HepG2 (cell line): Measurements from ENCODE around the gene RB1. TPM values are rescaled to one million over a fixed set of nuclear protein-coding genes. Genes with fewer than 3 reads are reported as not detected.

Experiments used
- AKAP8 ChIP-seq: sonication (generic); formaldehyde crosslinking; IDR thresholded peaks from 2 replicates; pipeline ENCODE4 v1.5.1; 2020; ENCODE audit warnings: mild to moderate bottlenecking, missing genetic modification reagents
- ARNT2 ChIP-seq: sonication (generic); formaldehyde crosslinking; IDR thresholded peaks from 2 replicates; pipeline ENCODE4 v1.8.0; 2022; ENCODE audit warnings: mild to moderate bottlenecking, low read depth, missing genetic modification reagents, moderate library complexity
- ETV6 ChIP-seq: sonication (generic); formaldehyde crosslinking; conservative IDR thresholded peaks from 2 replicates; pipeline ENCODE4 v1.4.0; 2020; ENCODE audit warnings: missing genetic modification reagents
- FOXM1 ChIP-seq: sonication (generic); formaldehyde crosslinking; IDR thresholded peaks from 2 replicates; pipeline ENCODE4 v1.5.0; 2020; ENCODE audit warnings: missing genetic modification reagents
- KDM2A ChIP-seq: sonication (generic); formaldehyde crosslinking; IDR thresholded peaks from 2 replicates; pipeline ENCODE4 v1.4.0; 2020; ENCODE audit warnings: low read depth, missing genetic modification reagents, borderline replicate concordance
- SMYD3 ChIP-seq: sonication (generic); formaldehyde crosslinking; IDR thresholded peaks from 2 replicates; pipeline ENCODE4 v1.8.1; 2023; ENCODE audit warnings: mild to moderate bottlenecking, missing genetic modification reagents
- SNRNP70 ChIP-seq: fragments of 200-400 bp; formaldehyde crosslinking; IDR thresholded peaks from 2 replicates; pipeline ENCODE4 v1.6.1; 2017; ENCODE audit warnings: mild to moderate bottlenecking, low read depth, low read length, moderate library complexity
- TEAD2 ChIP-seq: sonication (generic); formaldehyde crosslinking; IDR thresholded peaks from 2 replicates; pipeline ENCODE4 v1.9.0; 2021; ENCODE audit warnings: missing genetic modification reagents
- TGIF2 ChIP-seq: IDR thresholded peaks from 2 replicates; pipeline ENCODE4 v1.6.1; 2016; ENCODE audit warnings: control low read depth, missing compliant biosample characterization
- ZFP36L2 ChIP-seq: sonication (generic); formaldehyde crosslinking; IDR thresholded peaks from 2 replicates; pipeline ENCODE4 v1.4.0; 2020; ENCODE audit warnings: missing genetic modification reagents
- ZFP41 ChIP-seq: sonication (generic); formaldehyde crosslinking; IDR thresholded peaks from 2 replicates; pipeline ENCODE4 v1.4.0; 2020; ENCODE audit warnings: mild to moderate bottlenecking, missing genetic modification reagents, borderline replicate concordance
- ZNF816 ChIP-seq: sonication (generic); formaldehyde crosslinking; IDR thresholded peaks from 2 replicates; pipeline ENCODE4 v1.8.0; 2022; ENCODE audit warnings: missing genetic modification reagents, mild to moderate bottlenecking, borderline replicate concordance
- polyA plus RNA-seq, 8 experiments: library from polyadenylated mRNA; depleted of rRNA in 3 of 8; stranded (reverse) in 7 of 8; unstranded in 1 of 8; fragments of >200 nt; fragmentation: Illumina TruSeq in 4 of 8; extraction: Trizol in 4 of 8; gene quantifications; 2 replicates each; pipeline versions ENCODE4 v1.2.1 to v1.2.3, GENCODE V29; 2011 to 2016; ENCODE audit warnings: low read depth in 4 of 8, missing spikeins in 1 of 8, mixed read lengths in 1 of 8; ENCODE audit not compliant: insufficient read depth in 1 of 8
- total RNA-seq, 5 experiments: library from RNA; depleted of rRNA; stranded (reverse); fragments of >200 nt; fragmentation: Illumina TruSeq; extraction: Trizol; gene quantifications; 2 replicates each; pipeline ENCODE4 v1.2.3, GENCODE V29; 2016; ENCODE audit warnings: low read depth in 1 of 5
- TF ChIP-seq, protein P1 (sequence below): sonication (generic); formaldehyde crosslinking; IDR thresholded peaks from 2 replicates; pipeline ENCODE4 v1.5.0; 2020; ENCODE audit warnings: mild to moderate bottlenecking, missing genetic modification reagents
- TF ChIP-seq, protein P2 (sequence below): sonication (generic); formaldehyde crosslinking; IDR thresholded peaks from 2 replicates; pipeline ENCODE4 v1.5.0; 2020; ENCODE audit warnings: missing genetic modification reagents, mild to moderate bottlenecking, borderline replicate concordance
- TF ChIP-seq, protein P3 (sequence below): sonication (generic); formaldehyde crosslinking; conservative IDR thresholded peaks from 2 replicates; pipeline ENCODE4 v1.4.0; 2020; ENCODE audit warnings: missing genetic modification reagents
- TF ChIP-seq, protein P4 (sequence below): sonication (generic); formaldehyde crosslinking; IDR thresholded peaks from 2 replicates; pipeline ENCODE4 v1.4.0; 2020; ENCODE audit warnings: missing genetic modification reagents

RB1 gene
- total and polyA plus RNA-seq, 2 of the 13 experiments (the other 11 are each of a cell fraction or from before 2014, with no cell fraction given), result 15.6 to 23.7 TPM

DNA sequence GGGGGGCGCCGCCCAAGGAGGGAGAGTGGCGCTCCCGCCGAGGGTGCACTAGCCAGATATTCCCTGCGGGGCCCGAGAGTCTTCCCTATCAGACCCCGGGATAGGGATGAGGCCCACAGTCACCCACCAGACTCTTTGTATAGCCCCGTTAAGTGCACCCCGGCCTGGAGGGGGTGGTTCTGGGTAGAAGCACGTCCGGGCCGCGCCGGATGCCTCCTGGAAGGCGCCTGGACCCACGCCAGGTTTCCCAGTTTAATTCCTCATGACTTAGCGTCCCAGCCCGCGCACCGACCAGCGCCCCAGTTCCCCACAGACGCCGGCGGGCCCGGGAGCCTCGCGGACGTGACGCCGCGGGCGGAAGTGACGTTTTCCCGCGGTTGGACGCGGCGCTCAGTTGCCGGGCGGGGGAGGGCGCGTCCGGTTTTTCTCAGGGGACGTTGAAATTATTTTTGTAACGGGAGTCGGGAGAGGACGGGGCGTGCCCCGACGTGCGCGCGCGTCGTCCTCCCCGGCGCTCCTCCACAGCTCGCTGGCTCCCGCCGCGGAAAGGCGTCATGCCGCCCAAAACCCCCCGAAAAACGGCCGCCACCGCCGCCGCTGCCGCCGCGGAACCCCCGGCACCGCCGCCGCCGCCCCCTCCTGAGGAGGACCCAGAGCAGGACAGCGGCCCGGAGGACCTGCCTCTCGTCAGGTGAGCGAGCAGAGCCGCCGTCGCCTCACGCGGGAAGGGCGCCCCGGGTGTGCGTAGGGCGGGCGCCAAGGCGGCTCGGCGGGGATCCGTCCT lies at the start of gene RB1 (continued):
- TF ChIP-seq, protein P1, sequence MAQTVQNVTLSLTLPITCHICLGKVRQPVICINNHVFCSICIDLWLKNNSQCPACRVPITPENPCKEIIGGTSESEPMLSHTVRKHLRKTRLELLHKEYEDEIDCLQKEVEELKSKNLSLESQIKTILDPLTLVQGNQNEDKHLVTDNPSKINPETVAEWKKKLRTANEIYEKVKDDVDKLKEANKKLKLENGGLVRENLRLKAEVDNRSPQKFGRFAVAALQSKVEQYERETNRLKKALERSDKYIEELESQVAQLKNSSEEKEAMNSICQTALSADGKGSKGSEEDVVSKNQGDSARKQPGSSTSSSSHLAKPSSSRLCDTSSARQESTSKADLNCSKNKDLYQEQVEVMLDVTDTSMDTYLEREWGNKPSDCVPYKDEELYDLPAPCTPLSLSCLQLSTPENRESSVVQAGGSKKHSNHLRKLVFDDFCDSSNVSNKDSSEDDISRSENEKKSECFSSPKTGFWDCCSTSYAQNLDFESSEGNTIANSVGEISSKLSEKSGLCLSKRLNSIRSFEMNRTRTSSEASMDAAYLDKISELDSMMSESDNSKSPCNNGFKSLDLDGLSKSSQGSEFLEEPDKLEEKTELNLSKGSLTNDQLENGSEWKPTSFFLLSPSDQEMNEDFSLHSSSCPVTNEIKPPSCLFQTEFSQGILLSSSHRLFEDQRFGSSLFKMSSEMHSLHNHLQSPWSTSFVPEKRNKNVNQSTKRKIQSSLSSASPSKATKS, result no peak
- TF ChIP-seq ZFP36L2 (no peak), ETV6 (no peak), TEAD2 (no peak), ZNF816 (CRISPR knock-in tag) (no peak; the same call in 1 of the 2 replicates), SNRNP70 (no peak), ARNT2 (CRISPR knock-in tag) (peak; percentile 20; the same call in 1 of the 2 replicates), KDM2A (CRISPR knock-in tag) (peak; percentile 78; the same call in 1 of the 2 replicates), TGIF2 (CRISPR knock-in tag) (peak; percentile 55; the same call in 1 of the 2 replicates), ZFP41 (CRISPR knock-in tag) (no peak), SMYD3 (no peak), FOXM1 (CRISPR knock-in tag) (no peak), AKAP8 (no peak)
- TF ChIP-seq, protein P2, sequence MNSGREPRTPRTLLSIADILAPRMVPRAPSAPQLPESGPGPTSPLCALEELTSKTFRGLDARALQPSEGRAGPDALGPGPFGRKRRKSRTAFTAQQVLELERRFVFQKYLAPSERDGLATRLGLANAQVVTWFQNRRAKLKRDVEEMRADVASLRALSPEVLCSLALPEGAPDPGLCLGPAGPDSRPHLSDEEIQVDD, result no peak
- TF ChIP-seq, protein P3, sequence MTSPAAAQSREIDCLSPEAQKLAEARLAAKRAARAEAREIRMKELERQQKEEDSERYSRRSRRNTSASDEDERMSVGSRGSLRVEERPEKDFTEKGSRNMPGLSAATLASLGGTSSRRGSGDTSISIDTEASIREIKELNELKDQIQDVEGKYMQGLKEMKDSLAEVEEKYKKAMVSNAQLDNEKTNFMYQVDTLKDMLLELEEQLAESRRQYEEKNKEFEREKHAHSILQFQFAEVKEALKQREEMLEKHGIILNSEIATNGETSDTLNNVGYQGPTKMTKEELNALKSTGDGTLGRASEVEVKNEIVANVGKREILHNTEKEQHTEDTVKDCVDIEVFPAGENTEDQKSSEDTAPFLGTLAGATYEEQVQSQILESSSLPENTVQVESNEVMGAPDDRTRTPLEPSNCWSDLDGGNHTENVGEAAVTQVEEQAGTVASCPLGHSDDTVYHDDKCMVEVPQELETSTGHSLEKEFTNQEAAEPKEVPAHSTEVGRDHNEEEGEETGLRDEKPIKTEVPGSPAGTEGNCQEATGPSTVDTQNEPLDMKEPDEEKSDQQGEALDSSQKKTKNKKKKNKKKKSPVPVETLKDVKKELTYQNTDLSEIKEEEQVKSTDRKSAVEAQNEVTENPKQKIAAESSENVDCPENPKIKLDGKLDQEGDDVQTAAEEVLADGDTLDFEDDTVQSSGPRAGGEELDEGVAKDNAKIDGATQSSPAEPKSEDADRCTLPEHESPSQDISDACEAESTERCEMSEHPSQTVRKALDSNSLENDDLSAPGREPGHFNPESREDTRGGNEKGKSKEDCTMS, result no peak
- TF ChIP-seq, protein P4, sequence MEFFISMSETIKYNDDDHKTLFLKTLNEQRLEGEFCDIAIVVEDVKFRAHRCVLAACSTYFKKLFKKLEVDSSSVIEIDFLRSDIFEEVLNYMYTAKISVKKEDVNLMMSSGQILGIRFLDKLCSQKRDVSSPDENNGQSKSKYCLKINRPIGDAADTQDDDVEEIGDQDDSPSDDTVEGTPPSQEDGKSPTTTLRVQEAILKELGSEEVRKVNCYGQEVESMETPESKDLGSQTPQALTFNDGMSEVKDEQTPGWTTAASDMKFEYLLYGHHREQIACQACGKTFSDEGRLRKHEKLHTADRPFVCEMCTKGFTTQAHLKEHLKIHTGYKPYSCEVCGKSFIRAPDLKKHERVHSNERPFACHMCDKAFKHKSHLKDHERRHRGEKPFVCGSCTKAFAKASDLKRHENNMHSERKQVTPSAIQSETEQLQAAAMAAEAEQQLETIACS, result peak; percentile 66
